ENCODE results near the gene KCNMA1. TPM values are rescaled to one million over a fixed set of nuclear protein-coding genes. Genes with fewer than 3 reads are reported as not detected.
"Not testable (repeated sequence)": the region's sequence is repeated elsewhere in the genome, so short reads cannot be mapped to it uniquely, and the experiment has no call there.

Gene KCNMA1
- total RNA-seq, 1 donor from 2014 or later: 2.0 TPM

GRCh38 chr10:77428691-77429395 lies 208.8 kb downstream of the KCNMA1 start:
- ATAC-seq (ENCODE audit: poor library complexity): peak; percentile 45
- intact Hi-C loops (cut with DNase I): no loop called here
- peak; percentile 62 for DNase-seq

- intact Hi-C loops (cut with DNase I): no loop called here
- no peak for ATAC-seq (ENCODE audit: poor library complexity)
- no peak for DNase-seq
Measured at GRCh38 chr10:77424257-77424656, 213.4 kb downstream of the KCNMA1 start.

- ATAC-seq (ENCODE audit: poor library complexity): no peak
- intact Hi-C loops (cut with DNase I): no loop called here
- no peak for DNase-seq
Measured at GRCh38 chr10:77422491-77423338, 214.9 kb downstream of the KCNMA1 start.

GRCh38 chr10:77421591-77421990 lies 216.0 kb downstream of the KCNMA1 start:
- no peak for ATAC-seq (ENCODE audit: poor library complexity)

GRCh38 chr10:77420947-77421523 lies 216.6 kb downstream of the KCNMA1 start:
- no peak for DNase-seq
- intact Hi-C loops (cut with DNase I): no loop called here
- ATAC-seq (ENCODE audit: poor library complexity): no peak

More at GRCh38 chr10:77421591-77421990, 216.0 kb downstream of the KCNMA1 start:
- intact Hi-C loops (cut with DNase I): no loop called here
- no peak for DNase-seq

- ATAC-seq (ENCODE audit: poor library complexity): no peak
- intact Hi-C loops (cut with DNase I): no loop called here
- no peak for DNase-seq
Measured at GRCh38 chr10:77419979-77420378, 217.6 kb downstream of the KCNMA1 start.

GRCh38 chr10:77419056-77419455 lies 218.6 kb downstream of the KCNMA1 start:
- intact Hi-C loops (cut with DNase I): no loop called here
- ATAC-seq (ENCODE audit: poor library complexity) (no peak), DNase-seq (no peak)

GRCh38 chr10:77417806-77418640 lies 219.6 kb downstream of the KCNMA1 start:
- intact Hi-C loops (cut with DNase I): no loop called here
- ATAC-seq (ENCODE audit: poor library complexity) (peak; percentile 48), DNase-seq (no peak)

GRCh38 chr10:77417359-77417758 lies 220.2 kb downstream of the KCNMA1 start:
- intact Hi-C loops (cut with DNase I): no loop called here
- ATAC-seq (ENCODE audit: poor library complexity) (no peak), DNase-seq (no peak)

GRCh38 chr10:77416311-77417135 lies 221.1 kb downstream of the KCNMA1 start:
- no peak for ATAC-seq (ENCODE audit: poor library complexity)
- DNase-seq: no peak
- intact Hi-C loops (cut with DNase I): no loop called here

GRCh38 chr10:77415313-77415960 lies 222.2 kb downstream of the KCNMA1 start:
- DNase-seq (no peak), ATAC-seq (ENCODE audit: poor library complexity) (no peak)
- intact Hi-C loops (cut with DNase I): no loop called here

- intact Hi-C loops (cut with DNase I): no loop called here
- no peak for DNase-seq
- no peak for ATAC-seq (ENCODE audit: poor library complexity)
Measured at GRCh38 chr10:77413231-77413630, 224.4 kb downstream of the KCNMA1 start.

GRCh38 chr10:77412573-77413133 lies 225.0 kb downstream of the KCNMA1 start:
- intact Hi-C loops (cut with DNase I); DNase-seq; ATAC-seq (ENCODE audit: poor library complexity): not testable (repeated sequence)

GRCh38 chr10:77411805-77412204 lies 225.8 kb downstream of the KCNMA1 start:
- DNase-seq (no peak), ATAC-seq (ENCODE audit: poor library complexity) (no peak)
- intact Hi-C loops (cut with DNase I): no loop called here

GRCh38 chr10:77410523-77410922 lies 227.1 kb downstream of the KCNMA1 start:
- intact Hi-C loops (cut with DNase I): no loop called here
- DNase-seq: no peak
- ATAC-seq (ENCODE audit: poor library complexity): peak; percentile 57

- intact Hi-C loops (cut with DNase I): no loop called here
- DNase-seq (no peak), ATAC-seq (ENCODE audit: poor library complexity) (peak; percentile 41)
Measured at GRCh38 chr10:77409697-77410471, 227.7 kb downstream of the KCNMA1 start.
